AG09319 (cell line): ENCODE data around the gene LRRC49.
"Not testable (repeated sequence)": the region's sequence is repeated elsewhere in the genome, so short reads cannot be mapped to it uniquely, and the experiment has no call there.

ENCODE experiments used
- DNase-seq: peaks from one replicate; pipeline ENCODE4 v3.0.0-alpha.2; 2010; ENCODE audit warnings: low read depth; ENCODE audit errors: extremely low read depth
- CTCF ChIP-seq: IDR thresholded peaks from 2 replicates; pipeline ENCODE4 v1.5.1; 2011; ENCODE audit warnings: low read depth, mild to moderate bottlenecking, inconsistent platforms, low read length, moderate library complexity

LRRC49 gene

GRCh38 chr15:71005895-71006294, 113.3 kb downstream of the LRRC49 start:
- no peak for TF ChIP-seq CTCF
- no peak for DNase-seq

GRCh38 chr15:71008250-71008870, 115.7 kb downstream of the LRRC49 start:
- no peak for DNase-seq

GRCh38 chr15:71010472-71010871, 117.8 kb downstream of the LRRC49 start:
- no peak for TF ChIP-seq CTCF
- no peak for DNase-seq

More at GRCh38 chr15:71008250-71008870, 115.7 kb downstream of the LRRC49 start:
- TF ChIP-seq CTCF: no peak

GRCh38 chr15:71010997-71011396, 118.4 kb downstream of the LRRC49 start:
- no peak for TF ChIP-seq CTCF
- DNase-seq: no peak

- TF ChIP-seq CTCF: peak; percentile 88
- DNase-seq: peak; percentile 35
Observed at GRCh38 chr15:71011503-71012155, 119.0 kb downstream of the LRRC49 start.

- no peak for DNase-seq
- TF ChIP-seq CTCF: no peak
Observed at GRCh38 chr15:71013446-71013845, 120.8 kb downstream of the LRRC49 start.

- no peak for DNase-seq
- no peak for TF ChIP-seq CTCF
Observed at GRCh38 chr15:71015342-71015741, 122.7 kb downstream of the LRRC49 start.

GRCh38 chr15:71031232-71031631, 138.6 kb downstream of the LRRC49 start:
- not testable (repeated sequence) for DNase-seq

GRCh38 chr15:71035478-71035877, 142.9 kb downstream of the LRRC49 start:
- not testable (repeated sequence) for DNase-seq
